Measurements from ENCODE around the gene TRAPPC2. TPM values are rescaled to one million over a fixed set of nuclear protein-coding genes. Genes with fewer than 3 reads are reported as not detected.
"Not testable (repeated sequence)": the region's sequence is repeated elsewhere in the genome, so short reads cannot be mapped to it uniquely, and the experiment has no call there.

TRAPPC2 gene
- total RNA-seq, 1 donor from 2014 or later: 23.5 TPM

DNA sequence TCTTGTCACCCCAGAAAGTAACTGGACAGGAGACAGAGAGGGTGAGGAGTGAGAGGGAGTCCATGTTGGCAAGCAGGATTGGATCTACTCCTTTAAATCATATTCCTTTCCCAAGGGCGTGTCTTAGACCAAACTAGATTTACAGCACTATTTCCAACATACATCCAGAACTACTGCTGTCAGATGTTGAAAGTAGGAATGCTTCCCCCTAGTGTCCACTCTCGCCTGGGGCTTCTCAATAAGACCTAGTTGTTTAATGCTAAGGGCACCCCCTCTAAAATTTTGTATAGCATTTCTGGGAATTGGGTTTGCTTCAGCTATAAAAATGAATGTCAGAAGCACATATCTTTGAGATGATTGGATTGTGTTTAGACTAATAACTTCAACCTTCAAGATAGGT lies 13.4 kb upstream of the TRAPPC2 start:
- peak; percentile 51 for DNase-seq

DNA sequence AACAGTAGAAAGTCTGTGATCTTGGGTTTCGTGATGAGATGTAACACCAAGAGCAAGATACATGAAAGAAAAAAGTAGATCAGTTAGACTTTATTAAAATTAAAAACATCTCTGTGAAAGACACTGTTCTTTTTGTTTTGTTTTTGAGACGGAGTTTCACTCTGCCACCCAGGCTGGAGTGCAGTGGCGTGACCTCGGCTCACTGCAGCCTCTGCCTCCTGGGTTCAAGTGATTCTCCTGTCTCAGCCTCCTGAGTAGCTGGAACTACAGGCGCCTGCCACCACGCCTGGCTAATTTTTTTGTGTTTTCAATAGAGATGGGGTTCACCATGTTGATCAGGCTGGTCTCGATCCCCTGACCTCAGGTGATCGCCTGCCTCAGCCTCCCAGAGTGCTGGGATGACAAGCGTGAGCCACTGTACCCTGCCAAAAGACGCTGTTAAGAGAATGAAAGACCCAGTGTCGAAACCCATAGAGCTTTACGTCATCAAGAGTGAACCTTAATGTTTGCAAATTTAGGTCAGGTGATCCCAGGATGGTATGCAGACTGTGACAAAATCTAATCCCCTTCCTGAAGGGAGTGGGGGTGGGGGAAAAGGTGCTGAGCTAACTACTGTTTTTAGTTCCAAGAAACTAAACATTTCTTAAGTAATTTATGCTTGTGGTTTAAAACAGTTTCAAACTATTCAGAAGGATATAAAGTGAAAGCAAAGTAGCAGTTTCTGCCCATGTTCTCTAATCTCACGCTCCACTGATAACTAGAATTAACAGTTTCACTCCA lies 8.2 kb upstream of the TRAPPC2 start:
- no peak for DNase-seq

DNA sequence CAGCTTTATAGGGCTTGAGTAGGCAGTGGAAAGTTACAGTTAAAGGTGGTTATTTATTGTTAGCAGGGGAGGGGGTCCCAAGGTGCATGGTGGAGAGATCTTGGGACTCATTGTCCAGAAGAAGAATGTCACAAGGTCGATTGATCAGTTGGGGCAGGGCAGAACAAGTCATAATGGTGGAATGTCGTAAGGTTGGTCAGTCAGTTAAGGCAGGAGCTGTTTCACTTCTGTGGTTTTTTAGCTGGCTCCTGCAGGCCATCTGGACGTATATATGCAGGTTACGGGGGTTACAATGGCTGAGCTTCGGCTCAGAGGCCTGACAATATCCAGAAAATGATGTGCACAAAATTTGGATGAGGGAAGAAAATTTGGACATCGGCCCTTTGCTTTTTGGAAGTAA lies 7.3 kb upstream of the TRAPPC2 start:
- DNase-seq: no peak

DNA sequence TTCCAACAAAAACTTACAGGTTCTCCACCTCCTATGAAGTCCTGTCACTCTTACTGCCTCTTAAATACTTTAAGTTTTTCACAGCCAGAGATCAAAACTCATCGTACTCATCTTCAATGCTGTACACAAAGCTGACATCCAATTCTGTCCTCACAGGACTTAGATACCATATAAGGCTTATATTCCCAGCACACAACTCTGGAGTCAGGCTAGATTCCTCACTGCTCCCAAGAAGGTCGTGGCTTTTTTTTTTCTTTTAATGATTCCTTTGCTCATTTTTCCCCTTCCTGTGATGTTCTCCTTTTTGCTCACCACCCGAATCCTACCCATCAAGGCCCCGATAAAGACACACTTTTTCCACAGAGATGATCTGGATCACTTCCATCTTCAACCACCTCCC lies 914 bp downstream of the TRAPPC2 start:
- DNase-seq: no peak

DNA sequence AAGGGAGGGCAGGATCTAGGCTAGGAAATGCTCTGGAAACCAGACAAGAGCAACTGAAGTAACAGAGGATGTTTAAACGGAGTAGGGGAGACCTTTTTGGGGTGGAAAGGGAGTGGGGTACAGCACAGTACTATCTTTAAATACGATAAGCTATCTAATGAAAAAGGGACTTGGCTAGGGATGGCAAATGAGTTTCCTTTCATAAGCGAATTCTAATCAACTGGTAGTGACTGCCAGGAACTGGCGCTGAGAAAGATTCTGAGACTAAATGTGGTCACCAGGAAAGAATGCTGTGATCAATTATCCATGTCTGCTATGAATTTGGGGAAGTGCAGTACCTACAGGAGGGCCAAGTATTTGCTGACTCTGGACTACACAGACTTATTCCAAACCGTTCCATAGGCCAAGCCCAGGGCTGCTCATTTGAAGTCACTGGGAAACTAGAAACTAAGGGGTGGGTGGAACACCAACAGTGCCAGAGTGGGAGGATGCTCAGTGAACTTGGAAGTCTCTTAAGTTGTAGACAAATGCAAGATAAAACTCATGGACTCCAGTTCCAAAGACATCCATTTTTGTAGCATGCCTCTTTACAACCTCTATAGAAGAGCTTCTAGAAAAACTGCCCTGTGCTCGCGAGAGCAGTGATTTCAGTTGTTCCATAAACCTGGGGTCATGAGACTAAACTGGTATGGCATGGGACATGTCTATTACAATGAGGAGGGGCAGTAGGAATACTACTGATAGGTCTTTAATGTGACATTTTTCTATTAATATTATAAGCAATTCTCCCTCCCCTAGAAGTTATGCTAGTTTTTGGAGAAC lies 2.0 kb downstream of the TRAPPC2 start:
- DNase-seq: no peak

DNA sequence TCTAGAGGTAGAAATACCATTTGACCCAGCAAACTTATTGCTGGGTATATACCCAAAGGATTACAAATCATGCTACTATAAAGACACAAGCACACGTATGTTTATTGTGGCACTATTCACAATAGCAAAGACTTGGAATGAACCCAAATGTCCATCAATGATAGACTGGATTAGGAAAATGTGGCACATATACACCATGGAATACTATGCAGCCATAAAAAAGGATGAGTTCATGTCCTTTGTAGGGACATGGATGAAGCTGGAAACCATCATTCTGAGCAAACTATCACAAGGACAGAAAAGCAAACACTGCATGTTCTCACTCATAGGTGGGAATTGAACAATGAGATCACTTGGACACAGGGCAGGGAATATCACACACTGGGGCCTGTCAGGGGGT lies 3.9 kb downstream of the TRAPPC2 start:
- DNase-seq: not testable (repeated sequence)

DNA sequence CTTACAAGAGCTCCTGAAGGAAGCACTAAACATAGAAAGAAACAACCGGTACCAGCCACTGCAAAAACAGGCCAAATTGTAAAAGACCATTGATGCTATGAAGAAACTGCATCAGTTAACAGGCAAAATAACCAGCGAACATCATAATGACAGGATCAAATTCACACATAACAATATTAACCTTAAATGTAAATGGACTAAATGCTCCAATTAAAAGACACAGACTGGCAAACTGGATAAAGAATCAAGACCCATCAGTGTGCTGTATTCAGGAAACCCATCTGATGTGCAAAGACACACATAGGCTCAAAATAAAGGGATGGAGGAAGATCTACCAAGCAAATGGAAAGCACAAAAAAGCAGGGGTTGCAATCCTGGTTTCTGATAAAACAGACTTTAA lies 7.8 kb downstream of the TRAPPC2 start:
- not testable (repeated sequence) for DNase-seq

DNA sequence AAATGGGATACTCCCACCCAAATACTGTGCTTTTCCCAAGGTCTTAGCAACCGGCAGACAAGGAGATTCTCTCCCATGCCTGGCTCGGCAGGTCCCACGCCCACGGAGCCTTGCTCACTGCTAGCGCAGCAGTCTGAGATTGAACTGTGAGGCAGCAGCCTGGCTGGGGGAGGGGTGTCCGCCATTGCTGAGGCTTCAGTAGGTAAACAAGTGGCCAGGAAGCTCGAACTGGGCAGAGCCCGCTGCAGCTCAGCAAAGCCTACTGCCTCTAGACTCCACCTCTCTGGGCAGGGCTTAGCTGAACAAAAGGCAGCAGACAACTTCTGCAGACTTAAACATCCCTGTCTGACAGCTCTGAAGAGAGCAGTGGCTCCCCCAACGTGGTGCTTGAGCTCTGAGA lies 9.5 kb downstream of the TRAPPC2 start:
- DNase-seq: not testable (repeated sequence)

DNA sequence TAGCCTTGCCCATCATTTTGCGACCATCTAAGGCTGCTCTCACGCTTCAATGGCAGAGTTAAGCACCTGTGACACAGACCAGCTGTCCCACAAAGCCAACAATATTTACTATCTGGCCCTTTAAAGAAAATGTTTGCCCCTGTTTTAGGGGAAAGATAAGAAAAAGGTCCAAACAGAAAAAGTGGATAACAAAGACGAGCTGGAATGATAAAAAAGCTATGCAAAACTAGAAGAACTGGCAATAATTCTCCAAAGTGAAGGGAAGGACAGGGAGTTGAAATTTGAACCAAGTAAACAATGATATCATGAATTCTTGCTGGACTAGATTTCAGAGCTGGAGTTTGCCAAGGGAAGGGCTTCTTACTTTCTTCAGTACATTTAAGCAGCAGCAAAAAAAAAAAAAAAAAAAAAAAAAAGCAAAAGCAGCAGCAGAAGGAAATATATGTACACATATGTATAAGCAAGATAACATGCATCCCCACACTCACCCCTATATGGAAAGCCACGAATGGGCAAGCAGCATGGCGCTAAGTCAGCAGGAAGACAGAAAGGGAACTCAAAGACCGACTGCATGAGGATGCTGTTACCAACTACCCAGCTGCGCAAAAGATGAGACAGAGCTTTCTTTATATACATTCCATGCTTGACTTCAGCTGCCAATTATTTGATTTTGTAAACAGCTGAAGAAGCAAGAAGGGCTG lies 12.5 kb downstream of the TRAPPC2 start:
- DNase-seq: peak; percentile 92

DNA sequence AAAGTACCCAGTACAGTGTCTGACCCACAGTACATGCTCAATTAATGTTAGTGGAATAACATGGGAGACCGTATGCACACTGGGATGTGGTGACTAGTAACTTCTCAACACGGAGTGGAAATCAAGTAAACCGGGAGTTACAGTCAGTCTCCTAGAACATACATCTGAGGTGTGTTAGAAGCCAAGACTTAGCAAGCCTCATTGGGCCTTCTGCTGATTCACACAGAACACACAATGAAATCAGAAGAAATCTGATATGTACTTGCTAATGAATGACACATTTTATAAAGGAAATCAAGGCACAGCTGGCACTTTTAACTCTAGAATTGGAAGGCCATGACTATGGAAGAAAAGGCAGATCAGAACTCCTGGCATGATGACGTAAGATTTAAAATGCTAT lies 13.0 kb downstream of the TRAPPC2 start:
- no peak for DNase-seq

DNA sequence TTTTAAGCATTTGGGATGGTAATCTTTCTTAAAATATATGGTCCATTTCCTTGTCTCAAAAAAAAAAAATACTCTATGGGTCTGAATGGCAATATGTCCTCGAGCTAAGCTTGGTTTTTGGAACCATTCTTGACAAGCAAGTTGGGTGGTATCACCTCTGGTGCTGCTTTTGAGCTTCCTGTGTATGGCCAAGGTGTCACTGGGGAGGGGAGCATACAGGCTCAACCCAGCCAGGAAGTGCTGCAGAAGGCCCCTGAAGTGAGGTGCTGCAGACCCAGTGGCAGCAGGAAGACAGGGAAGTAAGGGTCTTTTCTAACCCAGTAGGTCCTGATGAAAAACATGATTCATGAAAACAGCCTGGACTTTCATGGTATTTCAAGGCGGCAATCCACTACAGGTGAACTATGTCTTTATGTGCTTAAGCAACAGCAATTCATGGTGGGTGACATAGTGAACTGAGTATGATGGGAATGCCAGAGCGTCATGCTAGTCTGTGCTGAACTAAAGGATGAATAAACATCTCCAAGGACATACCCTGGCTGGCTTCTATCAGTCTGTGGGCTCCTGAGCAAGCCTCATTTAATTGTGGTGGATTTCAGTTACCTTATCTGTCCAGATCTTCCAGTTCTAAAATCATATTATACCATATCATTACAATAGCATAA lies 15.1 kb downstream of the TRAPPC2 start:
- no peak for DNase-seq

DNA sequence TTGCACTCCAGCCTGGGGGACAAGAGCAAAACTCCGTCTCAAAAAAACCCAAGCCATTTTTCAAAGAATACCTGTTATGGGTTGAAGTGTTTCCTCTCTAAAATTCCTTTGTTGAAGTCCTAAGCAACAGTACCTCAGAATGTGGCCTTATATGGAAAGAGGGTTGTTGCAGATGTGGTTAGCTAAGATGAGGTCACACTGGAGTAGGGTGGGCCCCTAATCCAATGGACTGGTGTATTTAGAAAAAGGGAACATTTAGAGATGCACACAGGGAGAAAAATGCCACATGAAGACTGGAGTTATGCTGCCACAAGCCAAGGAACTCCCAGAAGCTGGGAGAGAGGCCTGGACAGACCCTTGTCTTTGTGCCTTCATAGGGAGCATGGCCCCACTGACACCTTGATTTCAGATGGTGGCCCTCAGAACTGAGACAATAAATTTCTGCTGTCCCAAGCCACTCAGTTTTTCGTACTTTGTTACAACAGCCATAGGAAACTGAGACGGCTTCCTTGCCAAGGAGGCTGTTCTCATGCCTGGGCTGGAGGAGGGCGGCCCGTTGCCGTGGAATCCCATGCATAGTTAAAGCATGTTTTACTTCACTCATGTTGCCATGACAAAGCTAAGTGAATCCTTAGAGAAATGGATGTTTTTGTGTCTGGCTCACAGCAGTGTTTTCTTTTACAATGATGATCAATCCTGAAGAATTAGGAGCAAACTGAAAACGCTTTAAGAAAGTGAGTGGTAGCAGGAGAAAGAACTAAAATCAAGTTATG lies 16.5 kb downstream of the TRAPPC2 start:
- DNase-seq: peak; percentile 75

DNA sequence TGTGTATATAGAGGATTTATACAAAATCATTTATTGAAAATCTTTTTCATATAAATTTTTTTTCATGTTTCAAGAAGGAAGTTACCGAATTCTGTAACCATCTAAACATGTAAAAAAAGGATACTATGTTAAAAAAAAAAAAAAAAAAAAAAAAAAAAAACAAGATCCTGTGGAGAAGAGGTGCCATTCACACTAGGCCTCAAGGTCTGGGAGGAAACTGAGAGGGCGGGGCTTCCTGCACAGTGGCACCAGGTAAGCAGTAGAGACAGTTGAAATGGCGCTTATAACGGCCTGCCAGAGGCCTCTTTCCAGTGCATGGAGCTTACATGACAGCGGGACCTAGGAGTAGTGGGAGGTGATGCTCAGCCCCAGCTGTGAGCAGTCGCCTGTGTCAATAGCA lies 17.5 kb downstream of the TRAPPC2 start:
- no peak for DNase-seq

DNA sequence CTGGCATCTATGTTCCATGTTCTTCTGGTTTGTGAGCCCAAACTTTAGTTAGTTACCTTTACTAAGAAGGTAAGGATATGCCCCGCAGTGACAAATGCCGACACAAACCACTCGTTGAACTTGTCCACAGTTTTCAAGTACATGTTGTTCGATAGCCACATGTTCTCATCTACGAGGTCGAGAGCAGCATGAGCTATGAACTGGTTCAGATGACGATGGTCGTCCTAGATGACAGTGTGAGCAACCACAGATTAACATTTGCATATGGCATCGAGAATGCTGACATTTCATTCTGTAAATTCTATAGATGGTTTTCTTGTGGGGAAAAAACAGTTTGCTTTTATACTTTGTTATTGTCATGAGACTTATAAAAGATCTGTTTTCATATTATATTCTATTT lies 18.0 kb downstream of the TRAPPC2 start:
- DNase-seq: no peak

DNA sequence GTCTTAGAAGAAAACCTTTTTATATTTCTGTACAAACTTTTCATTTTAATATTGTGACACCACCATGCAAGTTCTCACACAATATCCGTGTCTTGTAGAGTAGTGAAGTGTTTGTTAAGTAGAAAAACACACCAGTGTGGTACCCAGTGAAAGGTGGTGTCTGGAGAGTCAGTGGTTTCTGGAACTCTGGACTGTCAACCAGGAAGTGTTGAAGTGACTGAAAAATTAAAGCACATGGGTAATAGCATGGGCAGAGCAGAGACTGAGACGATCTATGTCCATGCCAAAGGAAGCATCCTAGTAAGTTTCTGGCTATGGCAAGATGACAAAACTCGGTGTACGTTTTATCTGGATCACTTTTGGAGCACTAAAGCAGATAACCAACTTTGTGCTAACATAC lies 23.3 kb downstream of the TRAPPC2 start:
- DNase-seq: no peak

DNA sequence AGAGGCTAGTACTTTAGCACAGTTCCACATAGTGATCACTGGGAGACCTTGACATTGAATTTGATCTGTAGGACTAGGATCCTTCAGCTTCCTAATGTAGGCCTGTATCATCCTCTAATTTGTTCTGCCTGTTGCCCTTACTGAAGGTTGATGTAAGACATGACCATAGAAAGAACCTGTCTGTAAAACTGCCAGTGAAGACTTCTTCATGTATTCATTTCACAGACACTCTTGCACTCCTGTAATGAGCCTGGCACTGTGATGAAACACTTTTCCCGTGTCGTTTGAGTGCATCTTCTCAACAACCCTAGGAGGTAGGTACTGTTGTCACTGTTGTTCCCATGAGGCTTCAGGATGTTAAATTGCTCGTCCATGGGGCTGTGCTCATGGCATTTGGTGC lies 30.8 kb downstream of the TRAPPC2 start:
- DNase-seq: no peak

DNA sequence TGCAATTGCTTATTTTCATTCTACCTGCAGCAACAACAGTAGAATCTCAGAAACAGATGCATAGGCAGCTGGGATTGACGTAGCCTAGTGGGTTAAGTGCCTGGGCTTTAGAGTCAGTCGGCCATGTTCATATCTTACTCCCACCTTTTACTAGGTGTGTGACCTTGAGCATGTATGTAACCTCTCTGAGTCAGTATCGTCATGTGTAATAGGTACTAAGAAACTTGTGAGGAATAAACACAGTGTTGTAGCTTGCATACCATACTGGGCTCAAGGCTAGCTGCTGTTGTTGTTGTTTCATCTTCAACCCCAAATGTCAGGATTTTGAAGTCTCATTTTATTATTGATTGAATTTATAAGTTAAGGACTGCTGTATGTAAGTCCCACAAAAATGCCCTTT lies 31.3 kb downstream of the TRAPPC2 start:
- no peak for DNase-seq

DNA sequence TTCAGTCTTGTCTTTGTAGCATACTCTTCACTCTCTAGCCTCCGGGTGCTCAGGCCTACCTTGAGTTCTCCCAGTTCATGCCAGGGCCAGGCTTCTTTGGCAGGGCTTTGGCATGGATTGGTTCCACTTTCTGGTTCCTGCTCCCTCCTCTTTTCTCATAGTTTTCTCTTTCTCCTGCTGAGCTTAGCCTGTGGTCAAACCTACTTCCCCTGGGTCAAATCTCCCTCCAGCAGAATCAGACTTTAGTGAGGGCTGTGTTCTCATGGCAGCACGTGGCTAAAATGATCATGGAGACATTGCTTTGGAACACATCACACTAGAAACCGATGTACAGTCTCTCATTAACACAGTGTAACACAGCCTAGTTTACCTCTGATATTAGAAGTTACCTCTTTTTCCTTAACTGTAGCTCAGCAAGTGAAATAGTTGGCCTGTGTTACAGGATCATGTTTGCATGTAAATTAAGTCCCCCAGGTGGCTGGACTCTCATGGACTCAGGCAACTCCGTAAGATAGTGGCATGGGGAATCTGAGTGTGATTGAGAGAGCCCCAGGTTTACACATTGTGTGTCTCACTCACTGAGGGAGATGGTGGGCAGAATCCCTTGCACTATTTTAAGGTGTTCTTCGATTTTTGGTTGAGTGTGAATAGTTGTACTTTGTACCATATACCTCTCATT lies 32.2 kb downstream of the TRAPPC2 start:
- DNase-seq: no peak

DNA sequence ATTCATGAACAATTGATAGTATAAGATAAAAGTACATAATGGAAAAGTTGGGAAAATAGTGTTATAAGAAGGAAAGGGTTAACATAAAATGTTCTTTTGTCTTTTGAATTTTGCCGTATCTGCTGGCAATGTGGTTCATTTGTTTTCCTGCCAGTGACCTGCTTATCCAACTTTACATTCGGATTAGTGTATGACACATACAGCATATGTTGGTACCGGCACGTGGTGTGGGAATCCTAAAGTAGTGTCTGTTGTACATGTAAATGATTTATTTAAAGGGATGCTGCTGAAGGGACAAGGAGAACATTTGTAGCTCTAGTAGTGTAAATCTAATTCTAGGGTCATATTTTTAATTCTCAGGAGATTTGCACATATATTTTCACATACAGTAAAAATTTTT lies 34.0 kb downstream of the TRAPPC2 start:
- DNase-seq: no peak

DNA sequence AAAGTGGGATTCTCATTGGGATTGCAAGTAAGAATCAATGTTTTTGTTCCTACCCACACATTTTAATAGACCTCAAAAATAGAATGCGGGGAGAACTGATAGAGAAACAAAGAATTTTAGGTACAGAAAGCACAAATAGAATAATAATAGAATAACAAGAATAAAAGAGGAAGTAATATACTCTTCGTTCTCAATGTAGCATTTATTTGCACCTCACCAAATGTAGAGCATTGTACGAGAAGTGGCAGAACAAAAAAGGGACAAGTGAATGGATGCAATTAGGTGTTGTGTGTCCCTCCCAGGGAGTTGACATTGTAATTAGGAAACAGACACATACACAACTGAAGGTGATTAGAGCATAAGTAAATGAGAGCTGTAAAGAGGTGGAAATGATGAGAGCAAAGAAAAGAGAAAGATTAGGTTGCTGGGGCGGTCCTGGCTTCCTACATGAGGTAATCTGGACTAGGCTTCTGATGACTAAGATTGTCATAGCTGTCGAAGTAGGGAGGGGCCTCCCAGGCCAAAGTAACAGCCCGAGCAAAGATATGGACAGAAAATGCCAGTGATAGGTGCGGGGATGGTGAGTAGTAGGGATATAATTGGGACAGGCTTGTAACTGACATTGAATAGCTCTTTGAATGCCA lies 35.1 kb downstream of the TRAPPC2 start:
- DNase-seq: no peak

DNA sequence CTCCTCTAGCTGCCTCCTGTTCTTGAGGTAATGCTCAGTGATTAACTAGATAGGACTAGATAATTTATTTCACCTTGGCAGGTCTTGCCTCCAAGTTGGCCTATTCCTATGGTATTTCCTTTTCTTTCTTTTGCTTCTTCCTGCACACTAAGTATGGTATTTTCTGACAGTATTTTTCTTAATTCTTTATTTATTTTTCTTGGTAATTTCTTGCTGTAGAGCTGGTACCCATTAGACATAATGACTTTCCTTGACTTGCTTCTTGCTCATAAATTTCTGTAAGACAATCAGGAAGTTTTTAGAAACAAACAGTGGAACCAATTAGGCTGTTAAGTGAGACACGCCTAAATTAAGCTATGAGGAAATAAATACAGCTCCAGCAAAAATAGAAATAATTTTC lies 36.0 kb downstream of the TRAPPC2 start:
- no peak for DNase-seq

All from tongue (tissue), 2 donors.